HG02571 (cell line): ENCODE data around the gene IGF2BP2.

Experiments
- ATAC-seq: cut with Tn5 transposase; IDR thresholded peaks from one replicate; pipeline ENCODE4 v1.9.1; 2021; ENCODE audit warnings: mild to moderate bottlenecking, moderate library complexity; ENCODE audit not compliant: unreplicated experiment

The IGF2BP2 gene

DNA sequence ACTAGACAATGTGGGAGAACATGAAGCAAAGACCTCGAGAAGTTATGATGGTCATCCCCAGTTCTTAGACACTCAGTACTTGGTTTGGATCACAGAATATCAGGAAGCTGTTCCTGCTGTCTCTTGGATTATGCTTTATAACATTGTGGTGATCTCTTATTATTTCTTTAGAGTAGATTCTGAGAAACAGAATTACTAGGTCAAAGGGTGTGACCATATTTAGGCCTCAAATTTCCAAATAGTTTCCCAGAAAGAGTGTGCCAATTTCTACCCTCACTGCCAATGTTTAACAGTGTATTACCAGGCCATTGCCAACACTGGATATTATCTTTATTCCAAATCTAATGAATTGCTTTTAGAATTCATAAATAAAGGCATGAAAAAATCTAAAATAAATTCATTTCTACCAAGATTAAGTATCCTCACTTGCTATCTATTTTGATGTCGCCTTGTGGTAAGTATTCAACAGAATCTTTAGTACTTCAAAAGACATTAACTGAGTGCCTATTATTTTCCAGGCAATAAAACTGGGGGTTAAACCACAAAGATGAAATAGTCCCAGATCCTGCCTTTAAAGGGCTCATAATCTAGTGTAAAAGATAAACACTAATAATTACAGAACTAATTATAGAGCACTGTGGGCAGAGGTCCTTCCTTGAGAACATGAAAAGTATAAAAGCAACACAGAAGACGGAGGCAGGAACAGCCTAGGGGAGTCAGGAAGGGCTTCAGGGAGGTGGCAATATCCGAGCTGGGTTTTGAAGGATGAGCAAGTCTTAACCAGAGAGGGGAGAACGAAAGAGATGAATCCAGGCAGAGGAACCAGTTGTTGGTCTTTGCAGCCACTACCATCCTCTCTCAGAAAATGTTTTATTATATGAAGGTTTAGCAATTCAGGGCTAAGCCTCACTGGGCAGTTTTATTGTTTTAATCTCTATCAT is 86.8 kb downstream of the IGF2BP2 start:
- no peak for ATAC-seq

DNA sequence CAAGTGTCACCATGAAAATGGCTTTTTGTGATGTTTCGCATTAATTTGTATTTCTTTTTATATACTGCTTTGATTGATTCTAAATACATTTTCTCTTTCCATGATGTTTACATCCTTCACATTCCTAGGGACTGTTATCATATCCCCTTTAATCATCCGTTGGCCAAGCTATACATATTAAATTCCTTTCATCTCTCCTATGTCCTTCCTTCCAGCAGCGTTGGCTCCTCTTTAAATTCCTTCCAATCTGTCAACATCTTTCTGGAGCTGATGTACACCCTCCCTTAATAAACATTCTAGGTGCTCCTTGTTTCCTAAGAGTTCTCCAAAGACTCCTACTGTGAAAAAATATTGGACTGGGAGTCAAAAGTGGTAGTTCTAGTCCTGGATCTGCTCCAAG is 87.8 kb downstream of the IGF2BP2 start:
- no peak for ATAC-seq

DNA sequence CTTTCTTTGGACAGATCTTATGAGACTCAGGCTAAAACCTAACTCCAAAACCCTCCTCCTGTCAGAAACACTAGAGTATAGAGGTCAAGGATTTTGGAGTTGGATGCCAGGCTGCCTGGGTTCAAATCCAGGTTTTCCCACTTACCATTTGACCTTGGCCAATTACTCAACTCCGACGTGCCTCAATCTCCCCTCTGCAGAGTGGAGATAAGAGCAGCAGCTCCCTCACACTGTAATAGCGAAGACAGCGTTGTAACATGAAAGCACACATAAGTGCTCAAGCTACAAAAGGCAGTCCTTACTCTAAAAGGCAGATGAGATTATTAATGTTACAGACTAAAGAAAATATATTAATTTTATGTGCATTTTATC is 90.1 kb downstream of the IGF2BP2 start:
- no peak for ATAC-seq

DNA sequence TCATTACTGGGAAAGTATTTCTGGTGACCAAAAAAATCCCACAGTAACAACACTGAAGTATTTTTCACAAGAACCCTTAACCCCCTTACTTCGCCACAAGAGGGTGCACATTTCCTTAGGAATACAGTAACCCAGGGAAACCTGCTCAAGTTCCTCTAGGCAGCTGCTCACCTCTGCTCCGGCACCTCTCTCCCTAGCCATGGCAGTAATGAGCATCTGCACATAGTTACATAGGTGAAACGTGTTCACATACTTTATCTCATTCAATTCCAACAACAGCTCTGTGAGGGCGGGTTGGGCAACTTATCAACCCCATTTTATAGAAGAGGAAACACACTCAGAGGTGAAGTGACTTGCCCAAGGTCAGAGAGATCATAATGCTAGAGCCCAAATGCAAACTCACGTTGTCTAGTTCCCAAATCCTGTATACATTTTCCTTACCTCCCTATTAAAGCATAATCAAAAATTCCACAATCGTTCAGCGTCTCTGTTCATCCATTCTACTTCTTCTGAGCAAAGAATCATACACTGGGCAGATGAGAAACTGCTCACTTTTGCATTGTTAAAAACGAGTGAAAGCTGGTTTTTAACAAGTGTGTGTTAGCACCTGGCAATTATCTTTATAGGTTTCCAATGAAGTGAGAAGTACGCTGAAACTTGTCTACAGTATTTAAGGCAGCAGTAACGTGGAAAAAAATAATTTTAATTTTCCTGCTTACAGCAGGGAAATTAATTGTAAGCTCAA is 90.7 kb downstream of the IGF2BP2 start:
- no peak for ATAC-seq

DNA sequence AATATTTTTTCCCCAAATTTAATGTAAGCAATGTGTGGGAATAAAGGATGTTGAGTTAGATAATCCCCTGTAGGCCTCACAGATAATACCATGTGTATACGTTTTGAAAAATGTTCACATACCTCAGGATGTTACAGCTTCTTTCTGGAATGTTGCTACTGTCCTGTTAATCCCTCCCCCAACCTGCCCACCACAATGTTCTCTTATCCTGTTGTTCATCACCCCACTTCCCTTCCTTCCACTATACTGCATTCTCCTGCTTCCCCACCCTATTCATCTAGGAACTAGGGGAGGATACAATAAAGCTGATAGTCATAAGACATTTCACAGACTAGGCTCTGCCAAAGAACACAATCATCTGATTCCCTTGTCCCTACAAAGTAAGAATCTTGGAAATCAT is 92.1 kb downstream of the IGF2BP2 start:
- ATAC-seq, result no peak

DNA sequence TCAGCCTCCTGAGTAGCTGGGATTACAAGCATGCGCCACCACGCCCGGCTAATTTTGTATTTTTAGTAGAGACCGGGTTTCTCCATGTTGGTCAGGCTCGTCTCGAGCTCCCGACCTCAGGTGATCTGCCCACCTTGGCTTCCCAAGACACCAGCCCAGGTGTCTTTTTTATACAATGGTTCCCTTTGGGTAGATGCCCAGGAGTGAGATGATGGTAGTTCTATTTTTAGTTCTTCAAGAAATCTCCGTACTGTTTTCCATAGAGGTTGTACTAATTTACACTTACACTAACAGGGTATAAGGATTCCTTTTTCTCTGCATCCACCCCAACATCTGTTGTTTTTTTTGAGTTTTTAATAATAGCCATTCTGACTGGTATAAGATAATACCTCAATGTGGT is 94.3 kb downstream of the IGF2BP2 start:
- no peak for ATAC-seq

DNA sequence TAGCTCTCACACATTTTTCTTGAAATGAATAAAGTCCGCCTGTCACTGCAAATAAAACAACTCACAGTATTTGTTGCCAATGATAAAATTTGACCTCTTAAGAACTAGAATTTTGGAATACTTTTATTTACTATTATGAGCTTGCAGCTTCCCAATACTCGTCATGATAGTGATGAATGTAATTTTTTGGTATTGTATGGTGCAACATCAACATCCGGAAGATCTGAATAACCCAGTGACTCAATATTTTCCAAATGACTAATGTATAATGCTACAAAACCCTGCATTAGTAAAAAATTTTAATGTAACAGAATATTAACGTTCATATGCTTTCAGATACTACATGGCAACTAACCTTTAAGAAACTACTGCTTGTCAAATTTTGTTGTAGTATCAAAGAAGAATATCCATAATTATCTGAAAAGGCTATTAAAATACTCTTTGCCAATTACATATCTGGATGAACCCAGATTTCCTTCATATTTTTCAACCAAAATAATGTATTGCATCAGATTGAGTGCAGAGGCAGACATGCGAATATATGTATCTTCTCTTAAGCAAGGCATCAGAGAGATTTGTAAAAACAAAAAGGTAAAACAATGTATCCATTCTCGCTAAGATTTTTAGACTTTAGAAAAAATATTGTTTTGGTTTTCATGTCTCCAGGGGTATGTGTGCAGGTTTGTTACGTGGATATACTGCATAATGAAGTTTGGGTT is 95.3 kb downstream of the IGF2BP2 start:
- no peak for ATAC-seq

DNA sequence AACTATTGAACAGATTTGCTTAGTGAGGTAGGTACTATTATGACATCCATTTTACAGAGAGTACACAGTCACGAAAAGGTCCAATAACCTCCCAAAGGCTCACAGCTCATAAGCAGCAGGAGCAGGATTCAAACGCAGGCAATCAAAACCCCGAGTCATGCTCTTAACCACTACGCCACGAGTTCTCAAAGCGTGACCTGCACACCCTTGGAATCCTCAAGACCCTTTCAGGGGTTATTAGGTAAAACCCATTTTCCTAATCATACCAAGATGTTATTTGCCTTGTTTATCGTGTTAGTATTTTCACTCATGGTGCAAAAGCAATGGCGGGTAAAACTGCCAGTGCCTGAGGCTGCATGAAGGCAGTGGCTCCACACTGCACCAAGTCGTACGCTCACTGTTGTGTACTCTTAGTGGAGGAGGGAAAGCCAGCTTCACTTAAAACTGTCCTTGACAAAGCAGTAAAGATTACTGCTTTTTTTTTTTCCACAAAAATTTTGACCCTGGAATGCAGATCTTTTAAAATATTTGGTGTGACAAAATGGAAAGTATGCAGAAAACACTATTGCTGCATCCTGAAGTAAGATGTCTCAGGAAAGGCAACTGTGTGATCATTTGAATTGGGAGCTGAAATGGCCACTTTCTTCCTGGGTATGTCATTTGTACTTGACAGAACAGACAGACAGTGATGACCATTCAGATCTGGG is 96.1 kb downstream of the IGF2BP2 start:
- no peak for ATAC-seq

DNA sequence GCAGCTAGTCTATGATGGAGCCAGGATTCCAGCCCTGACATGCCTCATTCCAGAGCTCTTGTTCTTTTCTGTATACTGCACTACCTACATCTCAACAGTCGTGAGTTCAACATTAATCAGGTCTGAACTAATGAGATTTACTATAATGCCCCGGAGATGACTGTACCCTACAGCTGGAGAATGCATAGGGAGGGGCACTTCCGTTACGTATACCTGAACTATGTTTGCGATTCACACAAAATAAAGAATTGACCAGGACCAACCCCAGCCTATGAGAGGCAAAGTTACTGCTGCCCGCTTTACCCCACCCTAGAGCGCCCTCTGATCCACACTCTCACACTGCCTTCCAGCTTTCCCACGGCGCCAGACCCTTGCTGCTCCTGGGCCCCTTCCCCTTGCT is 97.0 kb downstream of the IGF2BP2 start:
- ATAC-seq, result no peak

DNA sequence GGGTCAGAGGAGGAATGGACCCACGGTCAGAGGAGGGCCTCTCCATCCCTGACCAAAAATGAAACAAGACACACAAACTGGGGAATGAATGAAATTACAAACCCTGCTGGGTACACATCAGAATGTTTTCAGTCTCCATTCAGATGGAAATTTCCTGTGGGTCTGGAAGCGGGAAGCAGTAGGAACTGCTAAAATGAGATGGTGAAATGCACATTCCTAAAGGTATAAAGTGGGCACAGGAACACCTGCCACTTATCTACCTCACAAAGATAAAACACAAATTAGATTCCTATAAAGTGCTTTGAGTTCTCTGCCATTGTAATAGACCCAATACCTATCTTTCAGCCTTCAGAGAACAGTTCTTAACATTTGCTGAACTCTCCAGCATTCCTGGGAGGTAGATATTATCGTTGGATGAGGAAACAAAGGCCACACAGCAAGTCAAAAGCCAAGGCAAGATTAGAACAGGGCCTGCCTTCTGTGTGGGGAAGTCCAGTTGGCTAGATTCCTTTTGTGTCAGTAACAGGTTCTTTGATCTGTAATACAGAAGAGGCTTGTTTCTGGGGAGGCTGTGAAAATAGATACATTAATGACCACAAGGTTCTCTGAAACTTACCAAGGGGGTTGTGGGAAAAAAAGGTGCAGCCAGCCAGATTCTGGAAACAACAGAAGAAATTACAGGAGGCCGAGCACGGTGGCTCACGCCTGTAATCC is 98.4 kb downstream of the IGF2BP2 start:
- no peak for ATAC-seq

DNA sequence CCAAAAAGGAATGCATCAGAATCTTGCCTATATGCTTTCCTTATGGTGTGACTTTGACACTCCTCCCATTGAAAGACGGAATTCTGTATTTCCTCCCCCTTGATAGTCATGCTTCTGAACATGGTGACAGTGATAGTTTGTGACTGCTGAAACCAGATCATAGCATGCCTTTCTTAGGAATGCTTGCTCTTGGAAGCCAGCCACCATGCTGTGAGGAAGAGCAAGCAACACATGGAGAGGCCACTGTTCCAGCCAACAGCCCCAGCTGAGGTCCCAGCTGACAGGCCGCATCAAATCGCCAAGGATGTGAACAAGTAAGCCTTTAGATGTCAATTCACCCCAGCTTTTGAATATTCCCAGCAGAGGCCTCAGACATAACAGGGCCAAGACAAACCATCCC is 100.1 kb downstream of the IGF2BP2 start:
- ATAC-seq, result no peak

DNA sequence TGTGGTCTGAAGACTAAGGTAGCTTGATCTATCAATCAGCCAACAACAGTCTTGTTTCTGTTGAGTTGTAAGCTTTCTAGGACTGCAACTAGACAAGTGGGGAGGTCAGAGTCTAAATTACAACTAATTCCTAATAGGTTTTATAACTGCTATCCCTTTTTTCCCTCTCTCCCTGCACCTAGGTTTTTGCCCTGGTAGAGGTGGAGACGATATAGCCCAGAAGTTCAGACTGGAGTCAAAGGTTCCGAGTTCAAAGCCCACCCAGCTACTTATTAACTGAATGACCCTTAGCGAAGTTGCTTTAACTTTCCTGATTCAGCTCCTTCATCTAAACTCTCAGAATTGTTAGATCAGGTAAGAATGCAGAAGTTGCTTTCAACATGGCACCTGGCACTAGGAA is 100.6 kb downstream of the IGF2BP2 start:
- ATAC-seq, result no peak

DNA sequence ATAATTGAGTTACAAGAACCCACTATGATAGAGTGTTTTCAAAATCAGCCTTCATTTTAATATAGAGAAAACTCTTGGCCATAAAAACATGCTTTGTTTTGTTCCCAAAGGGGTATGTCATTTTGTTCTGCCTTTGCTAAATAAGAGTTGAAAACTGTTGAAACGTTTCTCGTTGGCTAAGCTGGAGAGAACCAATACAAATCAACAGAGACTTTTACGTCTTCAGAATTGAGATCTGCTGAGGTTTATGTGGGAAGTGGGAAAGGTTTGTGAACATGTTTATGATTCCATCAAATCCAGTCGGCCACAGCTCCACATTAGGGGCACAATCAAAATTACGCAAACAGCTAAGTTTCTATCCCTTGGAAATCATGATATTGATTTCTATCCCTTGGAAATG is 102.0 kb downstream of the IGF2BP2 start:
- ATAC-seq, result no peak

DNA sequence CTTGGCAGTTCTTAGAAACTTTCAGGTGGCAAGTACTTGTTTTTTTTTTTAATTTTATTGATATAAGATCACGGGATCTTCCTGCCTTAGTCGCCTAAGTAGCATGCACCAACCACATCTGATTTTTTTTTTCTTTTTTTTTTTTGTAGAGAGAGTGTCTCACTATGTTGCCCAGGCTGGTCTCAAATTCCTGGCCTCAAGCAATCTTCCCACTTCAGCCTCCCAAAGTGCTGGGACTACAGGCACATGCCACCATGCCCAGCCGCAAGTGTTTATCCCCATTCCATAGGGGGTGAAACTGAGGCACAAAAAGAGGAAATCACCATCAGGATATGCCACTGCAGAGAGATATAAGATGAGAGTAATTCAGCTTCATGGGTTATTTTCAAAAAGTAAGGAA is 102.9 kb downstream of the IGF2BP2 start:
- ATAC-seq, result no peak

DNA sequence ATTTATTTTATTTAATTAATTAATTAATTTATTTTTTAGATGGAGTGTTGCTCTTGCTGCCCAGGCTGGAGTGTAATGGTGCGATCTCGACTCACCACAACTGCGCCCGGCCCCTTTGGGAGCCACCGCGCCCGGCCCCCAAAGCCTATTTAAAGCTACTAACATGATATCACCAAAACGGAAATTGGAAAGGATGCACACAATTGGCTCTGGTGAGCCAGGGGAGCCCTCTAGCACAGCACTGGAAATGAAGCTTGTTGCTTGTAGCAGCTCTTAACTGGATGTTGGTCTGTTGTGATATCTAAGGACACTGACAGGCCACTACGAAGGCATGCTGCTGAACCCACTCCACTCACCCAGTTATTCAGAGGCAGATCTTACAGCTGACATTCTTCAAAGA is 104.5 kb downstream of the IGF2BP2 start:
- no peak for ATAC-seq

DNA sequence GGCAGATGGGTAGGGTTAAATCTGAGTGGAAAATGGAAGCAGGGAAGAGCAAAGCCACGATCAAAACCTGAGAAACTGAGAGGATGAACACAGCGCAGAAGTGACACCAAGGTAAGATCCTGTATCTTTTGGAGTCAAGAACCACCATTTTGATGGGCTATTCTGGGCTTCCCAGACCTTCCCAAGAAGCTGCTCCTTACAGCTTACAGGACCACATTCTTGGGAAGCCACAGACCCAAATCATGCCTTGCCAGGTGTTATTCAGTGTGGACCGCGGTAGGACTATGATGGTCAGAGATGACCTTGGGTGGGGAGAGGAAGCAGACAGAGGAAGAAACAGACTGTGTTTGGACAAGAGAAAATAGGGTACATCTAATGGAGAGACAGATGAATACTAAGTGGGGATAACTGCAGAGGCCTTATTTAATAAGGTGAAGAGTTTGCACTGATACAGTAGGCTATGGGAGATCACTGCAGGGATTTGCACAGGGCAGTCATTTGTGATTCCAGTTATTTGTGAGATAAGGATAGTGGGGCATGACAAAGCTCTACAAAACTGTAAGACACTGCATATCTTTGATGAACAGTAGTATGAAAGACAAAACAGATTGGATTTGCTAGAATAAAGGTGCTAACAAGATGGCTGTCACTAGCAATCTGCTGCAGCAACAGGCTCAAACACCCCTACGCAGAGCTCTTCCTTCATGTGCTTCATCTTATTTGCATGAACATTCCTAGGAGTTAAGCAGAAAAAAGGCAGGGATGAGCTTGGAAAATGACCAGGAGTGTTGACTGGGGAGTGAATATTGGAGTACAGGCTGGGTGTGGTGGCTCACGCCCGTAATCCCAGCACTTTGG is 105.9 kb downstream of the IGF2BP2 start:
- ATAC-seq, result no peak

DNA sequence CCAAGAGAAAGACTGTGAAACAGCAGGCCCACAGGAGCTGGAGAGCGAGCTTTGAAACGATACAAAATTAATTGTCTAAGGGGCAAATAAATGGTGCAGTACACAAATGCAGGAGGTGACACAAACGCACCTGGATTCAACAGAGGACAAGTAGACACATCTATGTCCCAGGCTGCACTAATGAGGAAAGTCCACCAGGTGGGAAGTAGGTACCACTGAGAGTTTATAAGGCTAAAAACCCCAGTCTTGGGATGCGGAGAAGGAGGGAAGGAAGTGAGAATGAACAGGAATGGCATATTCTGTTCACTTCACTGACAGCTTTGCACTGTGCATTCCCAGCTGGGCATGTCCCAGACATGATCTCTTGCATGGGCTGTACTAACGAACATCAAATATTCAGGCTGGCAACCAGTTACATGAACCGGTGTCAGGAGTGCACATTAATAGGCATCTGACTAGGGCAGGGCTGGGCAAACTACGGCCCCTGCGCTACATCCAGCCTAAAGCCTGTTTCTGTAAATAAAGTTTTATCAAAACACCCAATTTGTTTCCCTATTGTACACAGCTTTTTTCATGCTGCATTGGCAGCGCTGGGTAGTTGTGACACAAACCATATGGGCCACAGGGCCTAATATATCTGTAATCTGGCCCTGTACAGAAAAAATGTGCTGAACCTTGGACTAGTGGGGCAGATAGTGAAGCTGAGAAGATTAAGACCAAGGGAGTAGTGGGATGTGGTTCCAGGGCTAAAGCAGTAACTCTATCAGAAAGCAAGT is 107.0 kb downstream of the IGF2BP2 start:
- no peak for ATAC-seq

DNA sequence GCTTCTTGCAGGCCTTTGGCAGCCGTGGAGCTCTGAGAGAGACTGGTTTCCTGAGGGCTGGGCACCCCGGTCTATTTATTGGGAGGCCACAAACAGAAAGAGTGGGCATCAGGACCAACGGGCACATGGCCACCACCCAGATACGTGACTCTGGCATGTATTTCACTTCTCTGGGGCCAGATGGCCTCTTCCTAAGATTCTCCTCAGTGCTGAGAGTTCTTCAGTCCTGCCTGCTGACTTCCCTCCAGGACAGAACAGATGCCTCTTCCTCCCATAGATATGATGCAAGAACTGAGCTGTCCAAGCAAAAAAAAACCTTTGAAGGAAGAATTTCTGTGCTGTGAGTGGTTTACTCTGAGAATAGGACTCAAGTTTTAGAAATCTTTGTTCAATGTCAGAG is 107.7 kb downstream of the IGF2BP2 start:
- no peak for ATAC-seq
